A549 (cell line): Measurements from ENCODE around the gene TTF1. TPM values are rescaled to one million over a fixed set of nuclear protein-coding genes. Genes with fewer than 3 reads are reported as not detected.

Source experiments
- ATAC-seq, 2 experiments: fragments of 200-7000 bp in 1 of 2; fragments of >200 bp in 1 of 2; cut with Nextera tagmentation in 1 of 2; cut with Tn5 transposase in 1 of 2; 3 replicates each; pipeline versions ENCODE4 v1.8.0 to v1.9.1; 2018 to 2020; ENCODE audit warnings: mild to moderate bottlenecking in 1 of 2, moderate library complexity in 1 of 2
- CTCF ChIA-PET: fragments of 300-600 bp; sonication (Branson Sonifier 250); formaldehyde crosslinking; extraction: SDS; loops from one replicate; lab custom pipeline; 2021; ENCODE audit warnings: antibody characterized with exemption, inconsistent platforms; lab: Yijun Ruan, JAX
- POLR2A ChIA-PET: fragments of 350-600 bp; formaldehyde crosslinking; extraction: SDS; loops from one replicate; lab custom pipeline; 2021; ENCODE audit warnings: antibody characterized with exemption, inconsistent platforms; lab: Yijun Ruan, JAX
- DNase-seq, 2 experiments: peaks; one replicate each; pipeline versions ENCODE4 v3.0.0 to v3.0.0-alpha.2; 2011 to 2016; ENCODE audit warnings: low read depth in 1 of 2, low spot score in 1 of 2
- FAIRE-seq: peaks from 2 replicates; lab custom pipeline; 2011; peaks lifted over from hg19 to GRCh38; lab: Jason Lieb, UNC
- H3K27ac ChIP-seq, 2 experiments: fragments of >200 bp; sonication (Bioruptor Twin); formaldehyde crosslinking; 3 replicates each; pipeline ENCODE4 v1.5.1; 2016 to 2017
- H3K4me1 ChIP-seq: fragments of >200 bp; sonication (Bioruptor Twin); formaldehyde crosslinking; 3 replicates; pipeline ENCODE4 v1.6.1; 2016
- H3K4me2 ChIP-seq: fragments of >200 bp; sonication (Bioruptor Twin); formaldehyde crosslinking; 3 replicates; pipeline ENCODE4 v1.6.1; 2016
- H3K4me3 ChIP-seq: fragments of >200 bp; sonication (Bioruptor Twin); formaldehyde crosslinking; 3 replicates; pipeline ENCODE4 v1.5.1; 2016
- H3K9me3 ChIP-seq: fragments of >200 bp; sonication (Bioruptor Twin); formaldehyde crosslinking; 3 replicates; pipeline ENCODE4 v1.6.1; 2016
- EHF ChIP-seq: fragments of 250-450 bp; sonication (Bioruptor Pico); IDR thresholded peaks from 2 replicates; pipeline ENCODE4 v1.5.0; 2020; ENCODE audit warnings: mild to moderate bottlenecking
- EP300 ChIP-seq, 2 experiments: fragments of >200 bp; sonication (Bioruptor Twin); formaldehyde crosslinking; IDR thresholded peaks; 2 replicates in 1 of 2; 3 replicates in 1 of 2; pipeline ENCODE4 v1.6.1; 2016 to 2017
- ESRRA ChIP-seq: fragments of 150-350 bp; IDR thresholded peaks from 2 replicates; pipeline ENCODE4 v1.6.1; 2014; ENCODE audit warnings: mild to moderate bottlenecking, low read length, borderline replicate concordance
- FOSB ChIP-seq: fragments of 250-450 bp; sonication (Bioruptor Pico); IDR thresholded peaks from 2 replicates; pipeline ENCODE4 v1.5.0; 2020; ENCODE audit warnings: mild to moderate bottlenecking, moderate library complexity
- HEYL ChIP-seq: fragments of 250-450 bp; sonication (Bioruptor Pico); IDR thresholded peaks from 2 replicates; pipeline ENCODE4 v1.8.0; 2021; ENCODE audit warnings: mild to moderate bottlenecking, moderate library complexity
- JUNB ChIP-seq: fragments of >200 bp; sonication (Bioruptor Twin); formaldehyde crosslinking; IDR thresholded peaks from 2 replicates; pipeline ENCODE4 v1.6.1; 2016
- KDM1A ChIP-seq: fragments of 200-600 bp; sonication (generic); IDR thresholded peaks from 2 replicates; pipeline ENCODE4 v1.6.1; 2016; ENCODE audit warnings: low read depth, mild to moderate bottlenecking
- MAFK ChIP-seq: fragments of 450-650 bp; IDR thresholded peaks from 2 replicates; pipeline ENCODE4 v1.6.1; 2014; ENCODE audit not compliant: partially characterized antibody
- MYC ChIP-seq: IDR thresholded peaks from 2 replicates; pipeline ENCODE4 v1.6.1; 2012; ENCODE audit warnings: mild to moderate bottlenecking, inconsistent platforms, low read length, improper control_type of control experiment, borderline replicate concordance
- NPAS2 ChIP-seq: fragments of 250-450 bp; sonication (Bioruptor Pico); IDR thresholded peaks from 2 replicates; pipeline ENCODE4 v1.8.0; 2022; ENCODE audit warnings: mild to moderate bottlenecking, moderate library complexity, borderline replicate concordance
- NR3C1 ChIP-seq: fragments of >200 bp; sonication (Bioruptor Twin); formaldehyde crosslinking; IDR thresholded peaks from 3 replicates; pipeline ENCODE4 v1.6.1; 2017
- POLR2A ChIP-seq: IDR thresholded peaks from 2 replicates; pipeline ENCODE4 v1.6.1; 2012; ENCODE audit warnings: mild to moderate bottlenecking, low read length
- POLR2AphosphoS2 ChIP-seq: conservative IDR thresholded peaks from 2 replicates; pipeline ENCODE4 v1.6.1; 2012; ENCODE audit warnings: low read length, improper control_type of control experiment, inconsistent platforms
- RARB ChIP-seq: fragments of 250-450 bp; sonication (Bioruptor Pico); IDR thresholded peaks from 2 replicates; pipeline ENCODE4 v1.8.0; 2021; ENCODE audit warnings: mild to moderate bottlenecking, moderate library complexity
- RFX5 ChIP-seq: fragments of 450-650 bp; IDR thresholded peaks from 2 replicates; pipeline ENCODE4 v1.7.1; 2014; ENCODE audit warnings: antibody characterized with exemption, mild to moderate bottlenecking, moderate library complexity
- RNF2 ChIP-seq: fragments of 200-600 bp; sonication (generic); IDR thresholded peaks from 2 replicates; pipeline ENCODE4 v1.6.1; 2016; ENCODE audit warnings: low read depth, mild to moderate bottlenecking, antibody characterized with exemption, moderate library complexity, borderline replicate concordance
- TFCP2L1 ChIP-seq: fragments of 250-450 bp; sonication (Bioruptor Pico); IDR thresholded peaks from 2 replicates; pipeline ENCODE4 v1.5.0; 2021; ENCODE audit warnings: mild to moderate bottlenecking
- TP53 ChIP-seq: fragments of 250-450 bp; sonication (Bioruptor Pico); IDR thresholded peaks from 2 replicates; pipeline ENCODE4 v1.5.0; 2021; ENCODE audit warnings: mild to moderate bottlenecking, moderate library complexity
- ZFP36 ChIP-seq: fragments of 450-650 bp; IDR thresholded peaks from 2 replicates; pipeline ENCODE4 v1.6.1; 2014; ENCODE audit warnings: borderline replicate concordance; ENCODE audit not compliant: partially characterized antibody
- ZSCAN20 ChIP-seq: fragments of 250-450 bp; sonication (Bioruptor Pico); IDR thresholded peaks from 2 replicates; pipeline ENCODE4 v1.8.0; 2022; ENCODE audit warnings: mild to moderate bottlenecking, moderate library complexity
- WGBS: methylation state at CpG from one replicate; pipeline ENCODE4 v1.1.6; 2017; ENCODE audit errors: missing lambda C conversion rate; 5-methylcytosine and 5-hydroxymethylcytosine counted together
- polyA plus RNA-seq, 4 experiments: library from polyadenylated mRNA; depleted of rRNA in 3 of 4; stranded (reverse); fragments of >200 nt; fragmentation: RNase III in 1 of 4; extraction: RNeasy Plus Mini Kit Qiagen cat#74134 plus additional on column Dnase treatment in 1 of 4; gene quantifications; 2 replicates in 3 of 4; 3 replicates in 1 of 4; pipeline ENCODE4 v1.2.3, GENCODE V29; 2011 to 2017
- TF ChIP-seq, protein P1 (sequence below): fragments of 150-350 bp; IDR thresholded peaks from 2 replicates; pipeline ENCODE4 v1.6.1; 2014; ENCODE audit warnings: low read depth, mild to moderate bottlenecking, low read length
- TF ChIP-seq, protein P2 (sequence below): IDR thresholded peaks from 2 replicates; pipeline ENCODE4 v1.6.1; 2012
- TF ChIP-seq, protein P3 (sequence below): fragments of >200 bp; sonication (Bioruptor Twin); formaldehyde crosslinking; IDR thresholded peaks from 2 replicates; pipeline ENCODE4 v1.6.1; 2016
- TF ChIP-seq, protein P4 (sequence below): IDR thresholded peaks from 2 replicates; pipeline ENCODE4 v1.6.1; 2012; ENCODE audit warnings: low read depth, borderline replicate concordance
- TF ChIP-seq, protein P5 (sequence below): fragments of 200-600 bp; sonication (generic); IDR thresholded peaks from 2 replicates; pipeline ENCODE4 v1.6.1; 2016; ENCODE audit warnings: antibody characterized with exemption, mild to moderate bottlenecking, moderate library complexity
- TF ChIP-seq, protein P6 (sequence below): fragments of >200 bp; sonication (Bioruptor Twin); formaldehyde crosslinking; IDR thresholded peaks from 3 replicates; pipeline ENCODE4 v1.5.1; 2016

Gene TTF1
- polyA plus RNA-seq, 2 of the 4 experiments (the other 2 are of a cell fraction), result 11.4 to 16.0 TPM

DNA sequence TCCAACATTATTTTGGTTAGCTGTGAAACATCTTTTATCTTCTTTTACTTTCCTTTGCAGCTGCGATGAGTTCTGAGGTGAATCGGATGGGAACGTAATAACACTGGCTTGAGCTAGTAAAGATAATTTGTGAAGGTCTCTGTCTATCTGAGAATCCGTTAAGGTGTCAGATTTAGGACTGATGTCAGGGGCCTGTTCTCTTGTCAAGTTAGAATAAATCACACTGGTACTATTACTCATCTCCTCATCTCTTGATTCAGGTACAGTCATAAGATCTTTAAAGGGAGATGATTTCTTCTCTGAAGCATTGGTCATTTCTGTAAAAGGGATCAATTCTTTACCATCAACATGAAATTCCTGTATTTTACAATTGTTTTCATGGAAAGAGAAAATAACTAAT, 78.1 kb downstream of the TTF1 start:
- Histone ChIP-seq H3K27ac (no peak overlapping the region), H3K4me3 (no peak overlapping the region), H3K4me1 (no peaks in the 10 kb centered on the region), H3K4me2 (no peak overlapping the region), H3K9me3 (no peaks in the 10 kb centered on the region)
- ATAC-seq (no peak), DNase-seq (no peak), FAIRE-seq (no peak)
- TF ChIP-seq, protein P1, sequence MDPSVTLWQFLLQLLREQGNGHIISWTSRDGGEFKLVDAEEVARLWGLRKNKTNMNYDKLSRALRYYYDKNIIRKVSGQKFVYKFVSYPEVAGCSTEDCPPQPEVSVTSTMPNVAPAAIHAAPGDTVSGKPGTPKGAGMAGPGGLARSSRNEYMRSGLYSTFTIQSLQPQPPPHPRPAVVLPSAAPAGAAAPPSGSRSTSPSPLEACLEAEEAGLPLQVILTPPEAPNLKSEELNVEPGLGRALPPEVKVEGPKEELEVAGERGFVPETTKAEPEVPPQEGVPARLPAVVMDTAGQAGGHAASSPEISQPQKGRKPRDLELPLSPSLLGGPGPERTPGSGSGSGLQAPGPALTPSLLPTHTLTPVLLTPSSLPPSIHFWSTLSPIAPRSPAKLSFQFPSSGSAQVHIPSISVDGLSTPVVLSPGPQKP, result no peak
- no peak for TF ChIP-seq NR3C1
- TF ChIP-seq, protein P2, sequence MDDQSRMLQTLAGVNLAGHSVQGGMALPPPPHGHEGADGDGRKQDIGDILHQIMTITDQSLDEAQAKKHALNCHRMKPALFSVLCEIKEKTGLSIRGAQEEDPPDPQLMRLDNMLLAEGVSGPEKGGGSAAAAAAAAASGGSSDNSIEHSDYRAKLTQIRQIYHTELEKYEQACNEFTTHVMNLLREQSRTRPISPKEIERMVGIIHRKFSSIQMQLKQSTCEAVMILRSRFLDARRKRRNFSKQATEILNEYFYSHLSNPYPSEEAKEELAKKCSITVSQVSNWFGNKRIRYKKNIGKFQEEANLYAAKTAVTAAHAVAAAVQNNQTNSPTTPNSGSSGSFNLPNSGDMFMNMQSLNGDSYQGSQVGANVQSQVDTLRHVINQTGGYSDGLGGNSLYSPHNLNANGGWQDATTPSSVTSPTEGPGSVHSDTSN, result no peak
- TF ChIP-seq RNF2, result no peak
- TF ChIP-seq RARB (CRISPR knock-in tag), result no peak
- TF ChIP-seq MAFK, result no peak
- TF ChIP-seq NPAS2 (CRISPR knock-in tag), result no peak
- no peak for TF ChIP-seq ZSCAN20 (CRISPR knock-in tag)
- TF ChIP-seq MYC, result no peak
- TF ChIP-seq ESRRA, result no peak
- no peak for TF ChIP-seq EP300 (IDR thresholded peaks at IDR 0.05)
- TF ChIP-seq RFX5, result no peak
- TF ChIP-seq TFCP2L1 (CRISPR knock-in tag), result no peak
- no peak for TF ChIP-seq ZFP36
- ChIA-PET POLR2A (no interaction called here), CTCF (no interaction called here)
- WGBS, result 94% methylated on average over 4 of the region's 4 CpGs

DNA sequence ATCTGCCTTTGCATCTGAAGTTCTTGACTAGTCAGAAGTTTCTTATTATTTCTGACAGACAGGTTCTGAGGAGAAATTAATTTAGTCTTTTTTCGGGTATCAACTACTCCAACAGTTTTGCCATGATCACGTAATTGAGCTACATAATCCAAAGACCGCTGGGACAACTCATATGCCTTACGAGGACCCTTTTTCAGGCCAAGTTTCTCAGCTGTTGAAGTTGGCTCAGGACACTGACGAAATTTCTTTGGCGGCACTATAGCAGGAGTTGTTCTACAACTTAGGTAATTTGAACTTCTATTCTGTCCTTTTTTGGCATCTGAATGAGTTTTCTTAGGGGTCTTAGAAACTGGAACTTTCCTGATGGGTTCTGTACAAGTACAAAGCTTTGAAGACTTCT, 79.1 kb downstream of the TTF1 start:
- Histone ChIP-seq H3K4me1 (no peaks in the 10 kb centered on the region), H3K27ac (no peak overlapping the region), H3K4me3 (no peak overlapping the region), H3K9me3 (no peaks in the 10 kb centered on the region), H3K4me2 (no peak overlapping the region)
- no peak for DNase-seq
- ChIA-PET CTCF (no interaction called here), POLR2A (no interaction called here)
- WGBS, result 95% methylated on average over 6 of the region's 6 CpGs
- no peak for ATAC-seq
- TF ChIP-seq EHF (CRISPR knock-in tag), result no peak
- TF ChIP-seq HEYL (CRISPR knock-in tag), result no peak
- TF ChIP-seq, protein P3, sequence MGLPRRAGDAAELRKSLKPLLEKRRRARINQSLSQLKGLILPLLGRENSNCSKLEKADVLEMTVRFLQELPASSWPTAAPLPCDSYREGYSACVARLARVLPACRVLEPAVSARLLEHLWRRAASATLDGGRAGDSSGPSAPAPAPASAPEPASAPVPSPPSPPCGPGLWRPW, result no peak
- TF ChIP-seq JUNB, result no peak
- TF ChIP-seq ZFP36, result no peak
- TF ChIP-seq, protein P4, sequence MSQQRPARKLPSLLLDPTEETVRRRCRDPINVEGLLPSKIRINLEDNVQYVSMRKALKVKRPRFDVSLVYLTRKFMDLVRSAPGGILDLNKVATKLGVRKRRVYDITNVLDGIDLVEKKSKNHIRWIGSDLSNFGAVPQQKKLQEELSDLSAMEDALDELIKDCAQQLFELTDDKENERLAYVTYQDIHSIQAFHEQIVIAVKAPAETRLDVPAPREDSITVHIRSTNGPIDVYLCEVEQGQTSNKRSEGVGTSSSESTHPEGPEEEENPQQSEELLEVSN, result no peak
- TF ChIP-seq, protein P5, sequence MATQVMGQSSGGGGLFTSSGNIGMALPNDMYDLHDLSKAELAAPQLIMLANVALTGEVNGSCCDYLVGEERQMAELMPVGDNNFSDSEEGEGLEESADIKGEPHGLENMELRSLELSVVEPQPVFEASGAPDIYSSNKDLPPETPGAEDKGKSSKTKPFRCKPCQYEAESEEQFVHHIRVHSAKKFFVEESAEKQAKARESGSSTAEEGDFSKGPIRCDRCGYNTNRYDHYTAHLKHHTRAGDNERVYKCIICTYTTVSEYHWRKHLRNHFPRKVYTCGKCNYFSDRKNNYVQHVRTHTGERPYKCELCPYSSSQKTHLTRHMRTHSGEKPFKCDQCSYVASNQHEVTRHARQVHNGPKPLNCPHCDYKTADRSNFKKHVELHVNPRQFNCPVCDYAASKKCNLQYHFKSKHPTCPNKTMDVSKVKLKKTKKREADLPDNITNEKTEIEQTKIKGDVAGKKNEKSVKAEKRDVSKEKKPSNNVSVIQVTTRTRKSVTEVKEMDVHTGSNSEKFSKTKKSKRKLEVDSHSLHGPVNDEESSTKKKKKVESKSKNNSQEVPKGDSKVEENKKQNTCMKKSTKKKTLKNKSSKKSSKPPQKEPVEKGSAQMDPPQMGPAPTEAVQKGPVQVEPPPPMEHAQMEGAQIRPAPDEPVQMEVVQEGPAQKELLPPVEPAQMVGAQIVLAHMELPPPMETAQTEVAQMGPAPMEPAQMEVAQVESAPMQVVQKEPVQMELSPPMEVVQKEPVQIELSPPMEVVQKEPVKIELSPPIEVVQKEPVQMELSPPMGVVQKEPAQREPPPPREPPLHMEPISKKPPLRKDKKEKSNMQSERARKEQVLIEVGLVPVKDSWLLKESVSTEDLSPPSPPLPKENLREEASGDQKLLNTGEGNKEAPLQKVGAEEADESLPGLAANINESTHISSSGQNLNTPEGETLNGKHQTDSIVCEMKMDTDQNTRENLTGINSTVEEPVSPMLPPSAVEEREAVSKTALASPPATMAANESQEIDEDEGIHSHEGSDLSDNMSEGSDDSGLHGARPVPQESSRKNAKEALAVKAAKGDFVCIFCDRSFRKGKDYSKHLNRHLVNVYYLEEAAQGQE, result no peak
- TF ChIP-seq POLR2A, result no peak
- TF ChIP-seq, protein P6, sequence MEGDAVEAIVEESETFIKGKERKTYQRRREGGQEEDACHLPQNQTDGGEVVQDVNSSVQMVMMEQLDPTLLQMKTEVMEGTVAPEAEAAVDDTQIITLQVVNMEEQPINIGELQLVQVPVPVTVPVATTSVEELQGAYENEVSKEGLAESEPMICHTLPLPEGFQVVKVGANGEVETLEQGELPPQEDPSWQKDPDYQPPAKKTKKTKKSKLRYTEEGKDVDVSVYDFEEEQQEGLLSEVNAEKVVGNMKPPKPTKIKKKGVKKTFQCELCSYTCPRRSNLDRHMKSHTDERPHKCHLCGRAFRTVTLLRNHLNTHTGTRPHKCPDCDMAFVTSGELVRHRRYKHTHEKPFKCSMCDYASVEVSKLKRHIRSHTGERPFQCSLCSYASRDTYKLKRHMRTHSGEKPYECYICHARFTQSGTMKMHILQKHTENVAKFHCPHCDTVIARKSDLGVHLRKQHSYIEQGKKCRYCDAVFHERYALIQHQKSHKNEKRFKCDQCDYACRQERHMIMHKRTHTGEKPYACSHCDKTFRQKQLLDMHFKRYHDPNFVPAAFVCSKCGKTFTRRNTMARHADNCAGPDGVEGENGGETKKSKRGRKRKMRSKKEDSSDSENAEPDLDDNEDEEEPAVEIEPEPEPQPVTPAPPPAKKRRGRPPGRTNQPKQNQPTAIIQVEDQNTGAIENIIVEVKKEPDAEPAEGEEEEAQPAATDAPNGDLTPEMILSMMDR, result no peak
- TF ChIP-seq KDM1A, result no peak
- no peak for TF ChIP-seq POLR2AphosphoS2
- TF ChIP-seq FOSB (CRISPR knock-in tag), result no peak
- TF ChIP-seq TP53 (CRISPR knock-in tag), result no peak
- FAIRE-seq, result no peak
